ENCODE data around the gene QTRT2. TPM values are rescaled to one million over a fixed set of nuclear protein-coding genes. Genes with fewer than 3 reads are reported as not detected.

The QTRT2 gene
- total and polyA plus RNA-seq, 2 of the 8 experiments (the other 6 are each of a cell fraction or from before 2014, with no cell fraction given): 13.3 to 54.5 TPM

- no peak for TF ChIP-seq PHF8 (conservative IDR thresholded peaks at IDR 0.05; ENCODE audit: low read depth, low read length)
Measured at GRCh38 chr3:114095796-114096195, 39.3 kb downstream of the QTRT2 start (continued).

All from H1 (cell line).